K562 (cell line): Measurements from ENCODE around the gene CCDC88A. TPM values are rescaled to one million over a fixed set of nuclear protein-coding genes. Genes with fewer than 3 reads are reported as not detected.

ENCODE experiments used
- CREM ChIP-seq: IDR thresholded peaks from 2 replicates; pipeline ENCODE4 v1.6.1; 2014; ENCODE audit warnings: antibody characterized with exemption, low read depth
- ELF4 ChIP-seq: fragments of 450-650 bp; formaldehyde crosslinking; IDR thresholded peaks from 2 replicates; pipeline ENCODE4 v1.4.0; 2022; ENCODE audit warnings: missing genetic modification characterization
- FOXP1 ChIP-seq: sonication (generic); formaldehyde crosslinking; IDR thresholded peaks from 2 replicates; pipeline ENCODE4 v1.8.0; 2022; ENCODE audit warnings: mild to moderate bottlenecking, missing genetic modification reagents
- GABPB1 ChIP-seq: sonication (generic); formaldehyde crosslinking; IDR thresholded peaks from 2 replicates; pipeline ENCODE4 v1.8.0; 2022; ENCODE audit warnings: mild to moderate bottlenecking, missing genetic modification reagents
- GTF2F1 ChIP-seq: IDR thresholded peaks from 2 replicates; pipeline ENCODE4 v1.6.1; 2011; ENCODE audit warnings: low read depth, low read length, improper control_type of control experiment
- JUND ChIP-seq, 2 experiments: IDR thresholded peaks; 2 replicates in 1 of 2; 3 replicates in 1 of 2; pipeline ENCODE4 v1.6.1; 2011; ENCODE audit warnings: borderline replicate concordance in 2 of 2, low read depth in 2 of 2, low read length in 2 of 2, improper control_type of control experiment in 1 of 2, missing biosample characterization in 1 of 2, missing genetic modification characterization in 1 of 2, missing genetic modification reagents in 1 of 2
- KHSRP ChIP-seq: fragments of 450-650 bp; IDR thresholded peaks from 2 replicates; pipeline ENCODE4 v1.6.1; 2017
- L3MBTL2 ChIP-seq: fragments of 450-650 bp; IDR thresholded peaks from 2 replicates; pipeline ENCODE4 v1.6.1; 2016; ENCODE audit warnings: mild to moderate bottlenecking, moderate library complexity
- NONO ChIP-seq, 2 experiments: fragments of 200-400 bp in 1 of 2; fragments of 450-650 bp in 1 of 2; formaldehyde crosslinking in 1 of 2; IDR thresholded peaks; 2 replicates each; pipeline ENCODE4 v1.6.1; 2017; ENCODE audit warnings: low read depth in 2 of 2, mild to moderate bottlenecking in 2 of 2, moderate library complexity in 2 of 2, low read length in 1 of 2
- PHF8 ChIP-seq: fragments of 200-600 bp; sonication (generic); IDR thresholded peaks from 2 replicates; pipeline ENCODE4 v1.6.1; 2012; ENCODE audit warnings: mixed run types, mild to moderate bottlenecking, inconsistent platforms, low read length, moderate library complexity, borderline replicate concordance
- SMC3 ChIP-seq: conservative IDR thresholded peaks from 2 replicates; pipeline ENCODE4 v1.6.1; 2011; ENCODE audit warnings: low read depth, low read length, improper control_type of control experiment; ENCODE audit not compliant: insufficient read depth
- SPI1 ChIP-seq: IDR thresholded peaks from 2 replicates; pipeline ENCODE4 v1.6.1; 2011; ENCODE audit warnings: low read depth, low read length, control low read depth, borderline replicate concordance
- SRSF3 ChIP-seq: fragments of 200-400 bp; formaldehyde crosslinking; IDR thresholded peaks from 2 replicates; pipeline ENCODE4 v1.6.1; 2016; ENCODE audit warnings: mild to moderate bottlenecking, low read length, moderate library complexity; ENCODE audit not compliant: insufficient read depth
- SRSF9 ChIP-seq: fragments of 200-400 bp; formaldehyde crosslinking; IDR thresholded peaks from 2 replicates; pipeline ENCODE4 v1.6.1; 2017; ENCODE audit warnings: low read depth, low read length, borderline replicate concordance
- polyA plus RNA-seq, 8 experiments: library from polyadenylated mRNA; depleted of rRNA in 4 of 8; stranded (reverse) in 5 of 8; unstranded in 3 of 8; fragments of >200 nt; fragmentation: Nextera tagmentation in 2 of 8; fragmentation: Illumina TruSeq in 1 of 8; extraction: Ambion mirVana in 2 of 8; extraction: Trizol in 1 of 8; gene quantifications; 2 replicates each; pipeline versions ENCODE4 v1.2.1 to v1.2.3, GENCODE V29; 2011 to 2014; ENCODE audit warnings: inconsistent platforms in 1 of 8, missing spikeins in 1 of 8
- total RNA-seq, 7 experiments: library from RNA; depleted of rRNA in 6 of 7; stranded (reverse); fragments of >200 nt in 6 of 7; fragmentation: Illumina TruSeq in 2 of 7; extraction: Trizol in 2 of 7; gene quantifications; 2 replicates each; pipeline versions ENCODE4 v1.2.1 to v1.2.3, GENCODE V29; 2011 to 2021; ENCODE audit warnings: low replicate concordance in 1 of 7
- TF ChIP-seq, protein P1 (sequence below): fragments of 150-350 bp; conservative IDR thresholded peaks from 2 replicates; pipeline ENCODE4 v1.6.1; 2014; ENCODE audit warnings: low read length
- TF ChIP-seq, protein P2 (sequence below): fragments of 450-650 bp; formaldehyde crosslinking; IDR thresholded peaks from 2 replicates; pipeline ENCODE4 v1.4.0; 2020; ENCODE audit warnings: mild to moderate bottlenecking, moderate library complexity
- TF ChIP-seq, protein P3 (sequence below): fragments of 250-450 bp; sonication (Bioruptor Pico); IDR thresholded peaks from 2 replicates; pipeline ENCODE4 v1.4.0; 2020; ENCODE audit warnings: mild to moderate bottlenecking, moderate library complexity
- TF ChIP-seq, protein P4 (sequence below): sonication (generic); formaldehyde crosslinking; IDR thresholded peaks from 2 replicates; pipeline ENCODE4 v1.8.0; 2022; ENCODE audit warnings: missing genetic modification reagents, mild to moderate bottlenecking, borderline replicate concordance

CCDC88A gene
- total and polyA plus RNA-seq, 9 of the 15 experiments (the other 6 are each of a cell fraction or from before 2014, with no cell fraction given) = 29.3 to 102 (median 55.6) TPM

DNA sequence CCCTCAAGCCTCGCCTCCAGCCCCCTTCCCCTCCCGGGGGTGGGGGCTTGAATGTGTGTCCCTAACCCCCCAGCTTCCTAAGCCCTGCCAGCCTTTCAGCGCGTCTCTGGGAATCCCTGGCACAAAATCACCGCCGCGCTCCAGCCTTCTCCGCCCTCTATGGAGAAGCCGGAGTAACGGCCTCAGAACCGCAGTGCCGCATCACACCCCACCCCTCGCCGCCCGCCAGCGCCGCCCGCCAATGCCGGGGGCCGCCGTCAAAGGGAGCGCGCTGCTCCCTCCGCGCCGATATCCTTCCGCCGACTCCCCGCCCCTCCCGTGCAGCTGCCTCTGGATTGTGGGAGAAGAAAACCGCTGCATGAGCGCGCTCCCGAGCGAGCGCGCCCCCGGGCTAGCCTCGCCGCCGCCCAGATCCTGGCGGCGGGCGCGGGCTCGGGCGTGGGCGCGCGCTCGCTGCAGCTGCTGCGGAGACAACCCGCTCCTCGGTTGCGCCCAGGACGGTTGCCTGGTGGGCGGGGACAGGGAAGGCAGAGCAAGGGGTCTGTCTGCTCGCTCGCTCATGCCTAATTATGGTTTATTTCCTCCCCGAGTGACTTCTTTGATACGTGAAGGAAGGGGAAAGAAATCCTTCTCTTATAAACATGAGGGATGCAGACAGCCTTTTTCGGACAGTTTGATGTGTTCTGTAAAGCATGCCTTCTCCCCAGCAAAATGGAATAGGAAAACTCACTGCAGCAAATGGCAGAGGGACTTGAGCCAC, at the start of gene CCDC88A (continued):
- TF ChIP-seq, protein P1, sequence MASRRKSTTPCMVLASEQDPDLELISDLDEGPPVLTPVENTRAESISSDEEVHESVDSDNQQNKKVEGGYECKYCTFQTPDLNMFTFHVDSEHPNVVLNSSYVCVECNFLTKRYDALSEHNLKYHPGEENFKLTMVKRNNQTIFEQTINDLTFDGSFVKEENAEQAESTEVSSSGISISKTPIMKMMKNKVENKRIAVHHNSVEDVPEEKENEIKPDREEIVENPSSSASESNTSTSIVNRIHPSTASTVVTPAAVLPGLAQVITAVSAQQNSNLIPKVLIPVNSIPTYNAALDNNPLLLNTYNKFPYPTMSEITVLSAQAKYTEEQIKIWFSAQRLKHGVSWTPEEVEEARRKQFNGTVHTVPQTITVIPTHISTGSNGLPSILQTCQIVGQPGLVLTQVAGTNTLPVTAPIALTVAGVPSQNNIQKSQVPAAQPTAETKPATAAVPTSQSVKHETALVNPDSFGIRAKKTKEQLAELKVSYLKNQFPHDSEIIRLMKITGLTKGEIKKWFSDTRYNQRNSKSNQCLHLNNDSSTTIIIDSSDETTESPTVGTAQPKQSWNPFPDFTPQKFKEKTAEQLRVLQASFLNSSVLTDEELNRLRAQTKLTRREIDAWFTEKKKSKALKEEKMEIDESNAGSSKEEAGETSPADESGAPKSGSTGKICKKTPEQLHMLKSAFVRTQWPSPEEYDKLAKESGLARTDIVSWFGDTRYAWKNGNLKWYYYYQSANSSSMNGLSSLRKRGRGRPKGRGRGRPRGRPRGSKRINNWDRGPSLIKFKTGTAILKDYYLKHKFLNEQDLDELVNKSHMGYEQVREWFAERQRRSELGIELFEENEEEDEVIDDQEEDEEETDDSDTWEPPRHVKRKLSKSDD = 0 out of 2 replicates have a peak, but pooled peaks have one; percentile 57
- TF ChIP-seq PHF8 = peak; percentile 95; the same call in 1 of the 2 replicates
- TF ChIP-seq NONO (IDR thresholded peaks at IDR 0.05; ENCODE audit: low read depth in 2 of 2, low read length in 1 of 2) = peak in 1 of 2 experiments; percentile 91; a peak in 2 of 4 replicates
- TF ChIP-seq GTF2F1 = peak; percentile 58; the same call in 1 of the 2 replicates
- TF ChIP-seq, protein P2, sequence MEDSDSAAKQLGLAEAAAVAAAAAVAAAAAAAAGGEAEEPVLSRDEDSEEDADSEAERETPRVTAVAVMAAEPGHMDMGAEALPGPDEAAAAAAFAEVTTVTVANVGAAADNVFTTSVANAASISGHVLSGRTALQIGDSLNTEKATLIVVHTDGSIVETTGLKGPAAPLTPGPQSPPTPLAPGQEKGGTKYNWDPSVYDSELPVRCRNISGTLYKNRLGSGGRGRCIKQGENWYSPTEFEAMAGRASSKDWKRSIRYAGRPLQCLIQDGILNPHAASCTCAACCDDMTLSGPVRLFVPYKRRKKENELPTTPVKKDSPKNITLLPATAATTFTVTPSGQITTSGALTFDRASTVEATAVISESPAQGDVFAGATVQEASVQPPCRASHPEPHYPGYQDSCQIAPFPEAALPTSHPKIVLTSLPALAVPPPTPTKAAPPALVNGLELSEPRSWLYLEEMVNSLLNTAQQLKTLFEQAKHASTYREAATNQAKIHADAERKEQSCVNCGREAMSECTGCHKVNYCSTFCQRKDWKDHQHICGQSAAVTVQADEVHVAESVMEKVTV (CRISPR knock-in tag) = no peak
- peak; percentile 69 for TF ChIP-seq GABPB1
- TF ChIP-seq SPI1 = 0 out of 2 replicates have a peak, but pooled peaks have one; percentile 4
- TF ChIP-seq, protein P3, sequence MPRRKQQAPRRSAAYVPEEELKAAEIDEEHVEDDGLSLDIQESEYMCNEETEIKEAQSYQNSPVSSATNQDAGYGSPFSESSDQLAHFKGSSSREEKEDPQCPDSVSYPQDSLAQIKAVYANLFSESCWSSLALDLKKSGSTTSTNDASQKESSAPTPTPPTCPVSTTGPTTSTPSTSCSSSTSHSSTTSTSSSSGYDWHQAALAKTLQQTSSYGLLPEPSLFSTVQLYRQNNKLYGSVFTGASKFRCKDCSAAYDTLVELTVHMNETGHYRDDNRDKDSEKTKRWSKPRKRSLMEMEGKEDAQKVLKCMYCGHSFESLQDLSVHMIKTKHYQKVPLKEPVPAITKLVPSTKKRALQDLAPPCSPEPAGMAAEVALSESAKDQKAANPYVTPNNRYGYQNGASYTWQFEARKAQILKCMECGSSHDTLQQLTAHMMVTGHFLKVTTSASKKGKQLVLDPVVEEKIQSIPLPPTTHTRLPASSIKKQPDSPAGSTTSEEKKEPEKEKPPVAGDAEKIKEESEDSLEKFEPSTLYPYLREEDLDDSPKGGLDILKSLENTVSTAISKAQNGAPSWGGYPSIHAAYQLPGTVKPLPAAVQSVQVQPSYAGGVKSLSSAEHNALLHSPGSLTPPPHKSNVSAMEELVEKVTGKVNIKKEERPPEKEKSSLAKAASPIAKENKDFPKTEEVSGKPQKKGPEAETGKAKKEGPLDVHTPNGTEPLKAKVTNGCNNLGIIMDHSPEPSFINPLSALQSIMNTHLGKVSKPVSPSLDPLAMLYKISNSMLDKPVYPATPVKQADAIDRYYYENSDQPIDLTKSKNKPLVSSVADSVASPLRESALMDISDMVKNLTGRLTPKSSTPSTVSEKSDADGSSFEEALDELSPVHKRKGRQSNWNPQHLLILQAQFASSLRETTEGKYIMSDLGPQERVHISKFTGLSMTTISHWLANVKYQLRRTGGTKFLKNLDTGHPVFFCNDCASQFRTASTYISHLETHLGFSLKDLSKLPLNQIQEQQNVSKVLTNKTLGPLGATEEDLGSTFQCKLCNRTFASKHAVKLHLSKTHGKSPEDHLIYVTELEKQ (CRISPR knock-in tag) = no peak
- TF ChIP-seq SRSF9 = no peak
- TF ChIP-seq JUND (IDR thresholded peaks at IDR 0.05; ENCODE audit: borderline replicate concordance, low read depth, low read length) = peak; percentile 73
- no peak; the same call in 2 of the 3 replicates for TF ChIP-seq JUND (tag; IDR thresholded peaks at IDR 0.05; ENCODE audit: borderline replicate concordance, low read depth, low read length)
- TF ChIP-seq SMC3 = peak; percentile 43
- no peak for TF ChIP-seq KHSRP
- TF ChIP-seq, protein P4, sequence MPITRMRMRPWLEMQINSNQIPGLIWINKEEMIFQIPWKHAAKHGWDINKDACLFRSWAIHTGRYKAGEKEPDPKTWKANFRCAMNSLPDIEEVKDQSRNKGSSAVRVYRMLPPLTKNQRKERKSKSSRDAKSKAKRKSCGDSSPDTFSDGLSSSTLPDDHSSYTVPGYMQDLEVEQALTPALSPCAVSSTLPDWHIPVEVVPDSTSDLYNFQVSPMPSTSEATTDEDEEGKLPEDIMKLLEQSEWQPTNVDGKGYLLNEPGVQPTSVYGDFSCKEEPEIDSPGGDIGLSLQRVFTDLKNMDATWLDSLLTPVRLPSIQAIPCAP (CRISPR knock-in tag) = no peak
- TF ChIP-seq SRSF3 = no peak
- TF ChIP-seq ELF4 = 0 out of 2 replicates have a peak, but pooled peaks have one; percentile 7
- TF ChIP-seq FOXP1 (CRISPR knock-in tag) = peak; percentile 95
- TF ChIP-seq CREM = peak; percentile 87
- TF ChIP-seq L3MBTL2 = peak; percentile 61
